Subcutaneous adipose tissue (tissue), 4 donors: ENCODE data around the gene SSU72. TPM values are rescaled to one million over a fixed set of nuclear protein-coding genes. Genes with fewer than 3 reads are reported as not detected.

Source experiments
- total RNA-seq, 4 donors: library from RNA; depleted of rRNA; stranded (reverse); fragments of >200 nt; gene quantifications; one replicate each; pipeline ENCODE4 v1.1.0, GENCODE V29; 2016
- TF ChIP-seq, protein P1 (sequence below): fragments of 450-650 bp; IDR thresholded peaks from one replicate; pipeline ENCODE4 v1.5.1; 2016; ENCODE audit warnings: low read depth, mild to moderate bottlenecking, control low read depth, antibody characterized with exemption, moderate library complexity

SSU72 gene
- total RNA-seq, 4 donors from 2014 or later, result 76.0 to 138 (median 110) TPM

DNA sequence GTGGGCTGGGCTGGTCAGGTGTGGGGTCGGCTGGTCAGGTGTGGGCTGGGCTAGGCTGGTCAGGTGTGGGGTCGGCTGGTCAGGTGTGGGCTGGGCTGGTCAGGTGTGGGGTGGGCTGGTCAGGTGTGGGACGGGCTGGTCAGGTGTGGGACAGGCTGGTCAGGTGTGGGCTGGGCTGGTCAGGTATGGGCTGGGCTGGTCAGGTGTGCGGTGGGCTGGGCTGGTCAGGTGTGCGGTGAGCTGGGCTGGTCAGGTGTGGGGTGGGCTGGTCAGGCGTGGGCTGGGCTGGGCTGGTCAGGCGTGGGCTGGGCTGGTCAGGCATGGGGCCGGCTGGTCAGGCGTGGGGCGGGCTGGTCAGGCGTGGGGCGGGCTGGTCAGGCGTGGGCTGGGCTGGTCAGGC is 31.6 kb upstream of the SSU72 start:
- TF ChIP-seq, protein P1, sequence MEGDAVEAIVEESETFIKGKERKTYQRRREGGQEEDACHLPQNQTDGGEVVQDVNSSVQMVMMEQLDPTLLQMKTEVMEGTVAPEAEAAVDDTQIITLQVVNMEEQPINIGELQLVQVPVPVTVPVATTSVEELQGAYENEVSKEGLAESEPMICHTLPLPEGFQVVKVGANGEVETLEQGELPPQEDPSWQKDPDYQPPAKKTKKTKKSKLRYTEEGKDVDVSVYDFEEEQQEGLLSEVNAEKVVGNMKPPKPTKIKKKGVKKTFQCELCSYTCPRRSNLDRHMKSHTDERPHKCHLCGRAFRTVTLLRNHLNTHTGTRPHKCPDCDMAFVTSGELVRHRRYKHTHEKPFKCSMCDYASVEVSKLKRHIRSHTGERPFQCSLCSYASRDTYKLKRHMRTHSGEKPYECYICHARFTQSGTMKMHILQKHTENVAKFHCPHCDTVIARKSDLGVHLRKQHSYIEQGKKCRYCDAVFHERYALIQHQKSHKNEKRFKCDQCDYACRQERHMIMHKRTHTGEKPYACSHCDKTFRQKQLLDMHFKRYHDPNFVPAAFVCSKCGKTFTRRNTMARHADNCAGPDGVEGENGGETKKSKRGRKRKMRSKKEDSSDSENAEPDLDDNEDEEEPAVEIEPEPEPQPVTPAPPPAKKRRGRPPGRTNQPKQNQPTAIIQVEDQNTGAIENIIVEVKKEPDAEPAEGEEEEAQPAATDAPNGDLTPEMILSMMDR, result no peak

DNA sequence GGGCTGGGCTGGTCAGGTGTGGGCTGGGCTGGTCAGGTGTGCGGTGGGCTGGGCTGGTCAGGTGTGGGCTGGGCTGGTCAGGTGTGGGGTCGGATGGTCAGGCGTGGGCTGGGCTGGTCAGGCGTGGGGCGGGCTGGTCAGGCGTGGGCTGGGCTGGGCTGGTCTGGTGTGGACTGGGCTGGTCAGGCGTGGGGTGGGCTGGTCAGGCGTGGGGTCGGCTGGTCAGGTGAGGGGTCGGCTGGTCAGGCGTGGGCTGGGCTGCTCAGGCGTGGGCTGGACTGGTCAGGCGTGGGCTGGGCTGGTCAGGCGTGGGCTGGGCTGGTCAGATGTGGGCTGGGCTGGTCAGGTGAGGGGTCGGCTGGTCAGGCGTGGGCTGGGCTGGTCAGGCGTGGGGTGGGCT is 31.1 kb upstream of the SSU72 start:
- TF ChIP-seq, protein P1, result no peak

DNA sequence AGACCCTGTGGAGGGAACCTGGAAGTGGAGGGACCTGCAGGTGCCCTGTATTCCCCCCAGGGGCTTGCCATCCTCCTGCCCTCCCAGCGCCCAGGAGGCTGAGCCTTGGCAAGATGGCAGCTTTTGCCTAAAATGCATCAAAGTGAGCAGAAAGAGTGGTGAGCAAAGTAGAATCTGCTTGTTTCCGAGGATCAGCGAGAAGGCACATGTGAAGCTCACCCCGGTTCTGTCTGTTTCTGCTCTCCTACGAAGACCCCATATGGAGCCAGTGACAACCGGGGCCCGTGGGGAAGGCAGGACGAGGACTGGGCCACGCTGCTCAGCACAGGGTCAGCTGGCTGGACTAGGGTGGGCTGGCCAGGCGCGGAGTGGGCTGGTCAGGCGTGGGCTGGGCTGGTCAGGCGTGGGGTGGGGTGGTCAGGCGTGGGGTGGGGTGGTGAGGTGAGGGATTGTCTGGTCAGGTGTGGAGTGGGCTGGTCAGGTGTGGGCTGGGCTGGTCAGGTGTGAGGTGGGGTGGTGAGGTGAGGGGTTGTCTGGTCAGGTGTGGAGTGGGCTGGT is 30.4 kb upstream of the SSU72 start:
- TF ChIP-seq, protein P1, result no peak

DNA sequence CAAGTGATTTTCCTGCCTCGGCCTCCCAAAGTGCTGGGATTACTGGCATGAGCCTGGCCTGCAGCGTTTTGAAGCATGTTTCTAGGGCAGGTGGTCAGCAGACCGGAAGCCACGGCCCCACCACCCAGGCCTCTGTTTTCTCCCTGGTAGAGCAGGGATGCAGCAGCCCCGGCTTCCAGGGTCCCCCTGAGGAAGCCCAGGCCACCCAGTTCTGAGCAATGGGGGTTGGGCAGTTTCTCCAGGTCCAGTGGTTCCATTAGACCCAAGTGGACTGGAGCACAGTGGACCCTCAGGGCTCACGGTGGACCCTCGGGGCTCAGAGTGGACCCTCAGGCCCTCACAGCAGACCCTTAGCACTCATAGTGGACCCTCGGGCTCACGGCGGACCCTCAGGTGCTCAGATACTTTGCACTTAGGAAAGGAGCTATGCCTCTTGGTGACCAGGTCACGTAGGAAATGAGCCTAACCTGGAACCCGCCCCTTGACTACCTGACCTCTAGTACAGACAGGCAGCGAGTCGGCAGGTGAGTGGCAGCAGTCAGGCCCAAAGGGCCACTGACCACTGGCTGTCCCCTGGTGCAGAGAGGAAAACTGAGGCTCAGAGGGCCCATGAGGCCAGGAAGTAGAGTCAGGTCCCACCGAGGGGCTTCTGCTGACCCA is 29.8 kb upstream of the SSU72 start:
- TF ChIP-seq, protein P1, result no peak

DNA sequence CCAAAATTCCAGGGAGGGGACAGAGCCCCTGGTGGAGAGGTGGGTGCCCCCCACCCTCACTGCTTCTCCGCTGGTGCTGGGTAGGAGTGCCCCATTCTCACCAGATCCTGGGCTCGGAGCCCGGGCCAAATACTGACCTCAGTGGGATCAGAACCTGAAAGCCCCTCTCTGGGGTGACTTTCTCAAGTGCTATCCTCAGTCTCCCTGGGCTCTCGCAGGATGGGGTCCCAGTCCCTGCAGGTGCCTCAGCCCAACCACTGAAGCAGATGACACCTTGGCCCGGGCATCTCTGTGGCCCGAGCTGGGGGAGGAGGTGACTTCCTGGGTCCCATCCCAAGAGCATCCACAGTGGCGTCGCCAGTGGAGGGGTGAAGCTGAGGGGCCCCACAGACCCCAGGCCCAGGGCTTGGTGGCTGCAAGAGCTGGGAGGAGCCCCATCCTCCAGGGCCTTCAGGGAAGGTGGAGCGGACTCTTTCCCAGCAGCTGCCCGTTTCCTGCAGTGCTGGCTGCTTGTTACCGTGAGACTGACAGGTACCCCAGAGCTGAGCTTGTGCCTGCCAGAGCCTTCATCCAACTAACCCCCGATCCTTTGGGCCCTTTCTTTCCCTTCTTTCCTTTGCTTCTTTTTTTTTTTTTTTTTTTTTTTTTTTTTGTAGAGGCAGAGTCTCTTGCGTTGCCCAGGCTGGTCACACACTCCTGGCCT is 29.2 kb upstream of the SSU72 start:
- TF ChIP-seq, protein P1, result no peak

DNA sequence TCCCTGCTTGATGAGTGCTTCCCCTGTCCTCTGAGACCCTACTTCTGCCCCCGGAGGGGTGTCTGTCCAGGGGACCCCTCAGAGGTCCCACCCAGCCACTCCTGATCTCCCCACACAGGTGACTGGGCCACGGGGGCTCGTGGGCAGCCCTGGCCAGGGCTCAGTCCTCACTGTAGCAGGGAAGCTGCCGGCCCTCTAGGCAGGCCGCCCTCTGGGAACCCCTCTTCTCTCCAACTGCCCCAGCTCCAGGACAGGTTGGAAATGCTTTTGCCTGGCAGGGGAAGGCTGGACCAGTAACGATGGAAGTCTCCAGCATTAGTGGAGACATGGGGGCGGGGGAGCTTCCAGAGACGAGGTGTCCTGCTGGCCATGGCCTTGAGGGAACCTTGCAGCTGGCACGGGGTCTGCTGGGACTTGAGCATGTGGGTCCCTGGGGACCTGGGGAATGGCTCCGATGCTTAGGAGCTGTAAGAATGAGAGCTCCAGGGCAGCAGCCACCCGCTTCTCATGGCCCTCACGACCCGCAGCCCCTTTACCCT is 28.4 kb upstream of the SSU72 start:
- TF ChIP-seq, protein P1, result no peak

DNA sequence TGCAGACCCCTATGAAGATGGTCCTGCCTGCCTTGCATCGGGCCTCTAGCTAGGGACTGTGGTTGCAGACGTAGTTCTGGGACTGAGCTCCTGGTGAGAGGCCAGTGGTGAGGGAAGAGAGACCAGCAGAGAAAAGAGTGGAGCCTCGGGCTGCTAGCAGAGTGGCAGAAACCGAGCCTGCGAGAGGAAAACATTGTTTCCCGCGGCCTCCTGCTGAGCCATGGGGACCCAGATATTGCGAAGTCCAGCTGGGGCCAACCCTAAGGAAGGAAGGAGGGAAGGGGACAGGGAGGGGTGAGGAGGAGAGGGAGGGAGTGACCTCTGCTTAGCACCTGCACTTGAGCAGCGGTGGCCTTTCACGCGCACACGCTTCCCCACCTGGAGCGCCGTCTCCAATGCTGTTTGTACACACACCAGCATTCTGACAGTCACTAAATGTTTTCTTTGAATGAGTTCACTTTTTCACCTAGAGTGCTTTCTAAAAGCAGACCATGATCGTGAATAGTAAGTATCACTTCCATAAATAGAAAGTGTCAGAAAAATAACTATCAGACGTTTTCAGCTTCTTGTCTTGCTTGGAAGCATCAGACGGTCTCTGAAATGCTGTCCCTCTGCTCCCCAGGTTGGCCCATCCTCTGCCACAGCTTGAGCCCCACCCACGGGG is 27.8 kb upstream of the SSU72 start:
- TF ChIP-seq, protein P1, result no peak
